H9 (cell line): Measurements from ENCODE around the gene SMIM1. TPM values are rescaled to one million over a fixed set of nuclear protein-coding genes. Genes with fewer than 3 reads are reported as not detected.

Source experiments
- DNase-seq: peaks from one replicate; pipeline ENCODE4 v3.0.0-alpha.2; 2017
- H2AFZ ChIP-seq: one replicate; pipeline ENCODE4 v1.6.1; 2013; ENCODE audit warnings: mild to moderate bottlenecking, low read length, control low read depth, moderate library complexity
- H2AK5ac ChIP-seq: 2 replicates; pipeline ENCODE4 v1.6.1; 2013; ENCODE audit warnings: low read length, control low read depth, mixed read lengths; ENCODE audit not compliant: insufficient read length
- H2BK120ac ChIP-seq: one replicate; pipeline ENCODE4 v1.6.1; 2013; ENCODE audit warnings: low read depth, mild to moderate bottlenecking, low read length, control low read depth, inconsistent platforms; ENCODE audit not compliant: poor library complexity, severe bottlenecking
- H2BK12ac ChIP-seq: 2 replicates; pipeline ENCODE4 v1.6.1; 2013; ENCODE audit warnings: low read length, control low read depth, mixed read lengths, low read depth; ENCODE audit not compliant: insufficient read length
- H2BK15ac ChIP-seq: 2 replicates; pipeline ENCODE4 v1.6.1; 2013; ENCODE audit warnings: low read depth, low read length, control low read depth
- H2BK20ac ChIP-seq: one replicate; pipeline ENCODE4 v1.6.1; 2013; ENCODE audit warnings: low read depth, mild to moderate bottlenecking, low read length, control low read depth, inconsistent platforms; ENCODE audit not compliant: poor library complexity, severe bottlenecking
- H2BK5ac ChIP-seq: 2 replicates; pipeline ENCODE4 v1.6.1; 2013; ENCODE audit warnings: low read length, control low read depth, mixed read lengths; ENCODE audit not compliant: insufficient read length
- H3K14ac ChIP-seq: 2 replicates; pipeline ENCODE4 v1.6.1; 2013; ENCODE audit warnings: low read length, control low read depth; ENCODE audit not compliant: insufficient read depth
- H3K18ac ChIP-seq: 2 replicates; pipeline ENCODE4 v1.6.1; 2013; ENCODE audit warnings: low read depth, mild to moderate bottlenecking, mixed read lengths, low read length, control low read depth; ENCODE audit not compliant: insufficient read length
- H3K23ac ChIP-seq: 2 replicates; pipeline ENCODE4 v1.6.1; 2013; ENCODE audit warnings: low read length, control low read depth, mixed read lengths, low read depth; ENCODE audit not compliant: insufficient read length
- H3K23me2 ChIP-seq: 2 replicates; pipeline ENCODE4 v1.6.1; 2013; ENCODE audit warnings: low read depth, mild to moderate bottlenecking, mixed read lengths, low read length, control low read depth; ENCODE audit not compliant: insufficient read length, poor library complexity, severe bottlenecking
- H3K27ac ChIP-seq: 2 replicates; pipeline ENCODE4 v1.5.1; 2013; ENCODE audit warnings: low read length, control low read depth, mixed read lengths, low read depth; ENCODE audit not compliant: insufficient read length
- H3K27me3 ChIP-seq: 2 replicates; pipeline ENCODE4 v1.6.1; 2013; ENCODE audit warnings: low read length, control low read depth, inconsistent platforms; ENCODE audit not compliant: insufficient read depth
- H3K4ac ChIP-seq: 2 replicates; pipeline ENCODE4 v1.6.1; 2013; ENCODE audit warnings: low read depth, mild to moderate bottlenecking, control low read depth, inconsistent platforms, low read length, moderate library complexity
- H3K4me1 ChIP-seq: 2 replicates; pipeline ENCODE4 v1.6.1; 2013; ENCODE audit warnings: low read length, control low read depth, inconsistent platforms; ENCODE audit not compliant: insufficient read depth
- H3K4me2 ChIP-seq: 2 replicates; pipeline ENCODE4 v1.6.1; 2013; ENCODE audit warnings: low read length, control low read depth, mixed read lengths; ENCODE audit not compliant: insufficient read length, insufficient read depth
- H3K56ac ChIP-seq: 2 replicates; pipeline ENCODE4 v1.6.1; 2013; ENCODE audit warnings: low read depth, mild to moderate bottlenecking, mixed read lengths, low read length, control low read depth; ENCODE audit not compliant: insufficient read length
- H3K79me1 ChIP-seq: 2 replicates; pipeline ENCODE4 v1.6.1; 2013; ENCODE audit warnings: low read depth, mild to moderate bottlenecking, moderate library complexity, low read length, control low read depth, inconsistent platforms; ENCODE audit not compliant: insufficient read depth, poor library complexity, severe bottlenecking
- H3K79me2 ChIP-seq: 2 replicates; pipeline ENCODE4 v1.6.1; 2013; ENCODE audit warnings: low read length, control low read depth, inconsistent platforms; ENCODE audit not compliant: insufficient read depth
- H3K9ac ChIP-seq: 2 replicates; pipeline ENCODE4 v1.6.1; 2013; ENCODE audit warnings: low read length, control low read depth, mixed read lengths; ENCODE audit not compliant: insufficient read length; ENCODE audit errors: extremely low read depth
- H3K9me3 ChIP-seq: one replicate; pipeline ENCODE4 v1.6.1; 2013; ENCODE audit warnings: low read depth, low read length, inconsistent platforms; ENCODE audit not compliant: control insufficient read depth
- H3T11ph ChIP-seq: one replicate; pipeline ENCODE4 v1.6.1; 2013; ENCODE audit warnings: mild to moderate bottlenecking, low read length, control low read depth, inconsistent platforms
- H4K20me1 ChIP-seq: one replicate; pipeline ENCODE4 v1.6.1; 2013; ENCODE audit not compliant: control insufficient read depth, insufficient read length, insufficient read depth
- H4K5ac ChIP-seq: 2 replicates; pipeline ENCODE4 v1.6.1; 2013; ENCODE audit warnings: low read depth, mild to moderate bottlenecking, mixed read lengths, low read length, control low read depth; ENCODE audit not compliant: insufficient read length
- H4K8ac ChIP-seq: replicated peaks from 2 replicates; pipeline ENCODE4 v1.6.1; 2013; ENCODE audit warnings: low read length, control low read depth, mixed read lengths, low read depth; ENCODE audit not compliant: insufficient read length
- H4K91ac ChIP-seq: 2 replicates; pipeline ENCODE4 v1.6.1; 2013; ENCODE audit warnings: low read depth, mild to moderate bottlenecking, moderate library complexity, mixed read lengths, low read length, control low read depth; ENCODE audit not compliant: insufficient read length
- H3K27ac Mint-ChIP-seq, 3 experiments: 2 replicates in 2 of 3; 3 replicates in 1 of 3; pipeline ENCODE4 v1.8.0; 2020 to 2021; ENCODE audit warnings: mixed read lengths in 3 of 3, mild to moderate bottlenecking in 1 of 3, moderate library complexity in 1 of 3
- H3K27me3 Mint-ChIP-seq: 2 replicates; pipeline ENCODE4 v1.8.0; 2021; ENCODE audit warnings: low read depth, mild to moderate bottlenecking, moderate library complexity, mixed read lengths
- H3K36me3 Mint-ChIP-seq, 3 experiments: 2 replicates in 2 of 3; 3 replicates in 1 of 3; pipeline ENCODE4 v1.8.0; 2020 to 2021; ENCODE audit warnings: low read depth in 3 of 3, mixed read lengths in 3 of 3; ENCODE audit not compliant: insufficient read depth in 1 of 3
- H3K4me1 Mint-ChIP-seq, 2 experiments: 2 replicates each; pipeline ENCODE4 v1.8.0; 2020; ENCODE audit warnings: mixed read lengths in 2 of 2
- H3K4me3 Mint-ChIP-seq, 2 experiments: 2 replicates in 1 of 2; 3 replicates in 1 of 2; pipeline ENCODE4 v1.8.0; 2020 to 2021; ENCODE audit warnings: mild to moderate bottlenecking in 2 of 2, mixed read lengths in 2 of 2, moderate library complexity in 1 of 2
- H3K9me3 Mint-ChIP-seq, 2 experiments: 2 replicates in 1 of 2; 3 replicates in 1 of 2; pipeline ENCODE4 v1.8.0; 2020; ENCODE audit warnings: mild to moderate bottlenecking in 2 of 2, mixed read lengths in 2 of 2, moderate library complexity in 1 of 2
- CTCF ChIP-seq: fragments of 200-600 bp; sonication (generic); conservative IDR thresholded peaks from 3 replicates; pipeline ENCODE4 v1.8.0; 2021; ENCODE audit warnings: antibody characterized with exemption, mild to moderate bottlenecking
- WGBS: extraction: QIAGEN DNeasy Blood & Tissue Kit; methylation state at CpG from one replicate; pipeline ENCODE4 v1.1.7; 2013; ENCODE audit warnings: missing lambda C conversion rate, low lambda C conversion rate, mixed read lengths; ENCODE audit not compliant: insufficient read length; ENCODE audit errors: extremely low coverage; 5-methylcytosine and 5-hydroxymethylcytosine counted together
- total RNA-seq: library from RNA; stranded (reverse); gene quantifications from 2 replicates; pipeline ENCODE4 v1.2.1, GENCODE V29; 2021

SMIM1 gene
- total RNA-seq, 1 experiment from 2014 or later: 5.3 TPM

GRCh38 chr1:3768811-3769390 is 3.6 kb upstream of the SMIM1 start:
- DNase-seq: no peak
- Histone ChIP-seq H3K56ac (no peak overlapping the region), H3K9me3 (no peaks in the 10 kb centered on the region), H2AK5ac (no peak overlapping the region), H3K18ac (no peak overlapping the region), H2AFZ (no peak overlapping the region), H3K9ac (no peak overlapping the region), H3K27me3 (no peaks in the 10 kb centered on the region), H2BK15ac (no peak overlapping the region), H3T11ph (no peak overlapping the region), H3K4ac (no peak overlapping the region), H4K8ac (no peak overlapping the region), H3K27ac (no peak overlapping the region), H3K23ac (no peak overlapping the region), H3K4me2 (no peak overlapping the region), H2BK12ac (no peak overlapping the region), H4K91ac (no peak overlapping the region), H2BK20ac (no peak overlapping the region), H4K5ac (no peak overlapping the region), H3K79me1 (no peaks in the 10 kb centered on the region), H3K23me2 (peaks cover 11% of the 10 kb centered on the region), H3K79me2 (no peaks in the 10 kb centered on the region), H2BK5ac (no peak overlapping the region), H2BK120ac (no peak overlapping the region), H3K4me1 (no peaks in the 10 kb centered on the region; the same call in 1 of the 2 replicates), H4K20me1 (no peaks in the 10 kb centered on the region), H3K14ac (no peak overlapping the region)
- peaks cover 16 to 35% of the 10 kb centered on the region in 2 experiments for H3K9me3 Mint-ChIP-seq
- no CpG with 5 or more reads among the region's 22 CpGs for WGBS
- peaks cover 2 to 24% (median 11%) of the 10 kb centered on the region in 3 experiments; a peak in 6 of 7 replicates for H3K36me3 Mint-ChIP-seq
- peaks cover 47% of the 10 kb centered on the region for H3K27me3 Mint-ChIP-seq
- H3K27ac Mint-ChIP-seq: peak overlapping the region in 1 of 3 experiments; percentile 27; a peak in 1 of 7 replicates
- H3K4me3 Mint-ChIP-seq: no peak overlapping the region
- peaks cover 9 to 17% of the 10 kb centered on the region in 2 experiments; a peak in 3 of 4 replicates for H3K4me1 Mint-ChIP-seq
- no peak for TF ChIP-seq CTCF
